ENCODE measurements around the gene SPINK14. TPM values are rescaled to one million over a fixed set of nuclear protein-coding genes. Genes with fewer than 3 reads are reported as not detected.

Gene SPINK14
- total RNA-seq (2022; extraction: Qiagen RNA extraction; ENCODE audit: low read depth): not detected in 5 replicates

GRCh38 chr5:148168246-148168645, at the start of gene SPINK14:
TSS of gene SPINK14 (plus strand) at chr5:148168546. CDS start at chr5:148169733, 1,187 bp downstream.

GRCh38 chr5:148202531-148203203, 34.3 kb downstream of the SPINK14 start, which contains the start of gene SPINK6:
TSS of gene SPINK6 (plus strand) at chr5:148203042. CDS start at chr5:148203097, 55 bp downstream.

Other genes with a start within 250 kb of the SPINK14 start
- gene SPINK5, start 104.6 kb upstream of the SPINK14 start, total RNA-seq (2022; extraction: Qiagen RNA extraction; ENCODE audit: low read depth): not detected in 5 replicates
- gene SPINK6, start 34.5 kb downstream of the SPINK14 start, total RNA-seq (2022; extraction: Qiagen RNA extraction; ENCODE audit: low read depth): 0.31 to 0.52 TPM (median 0.37 TPM) in 4 of 5 replicates, not detected in the other
- not detected in 5 replicates for gene MARCOL, start 70.0 kb downstream of the SPINK14 start, total RNA-seq (2022; extraction: Qiagen RNA extraction; ENCODE audit: low read depth)
- gene SPINK13, start 100.2 kb downstream of the SPINK14 start, total RNA-seq (2022; extraction: Qiagen RNA extraction; ENCODE audit: low read depth): not detected in 5 replicates
- gene SPINK7, start 143.9 kb downstream of the SPINK14 start, total RNA-seq (2022; extraction: Qiagen RNA extraction; ENCODE audit: low read depth): not detected in 5 replicates
- gene SPINK9, start 167.0 kb downstream of the SPINK14 start, total RNA-seq (2022; extraction: Qiagen RNA extraction; ENCODE audit: low read depth): not detected in 5 replicates
- 17.5 to 21.9 TPM (median 19.4 TPM) in 5 replicates for gene FBXO38, start 215.4 kb downstream of the SPINK14 start, total RNA-seq (2022; extraction: Qiagen RNA extraction; ENCODE audit: low read depth)